Mesenchymal stem cell (in vitro differentiated cells and primary cell): ENCODE results near the gene GET3. TPM values are rescaled to one million over a fixed set of nuclear protein-coding genes. Genes with fewer than 3 reads are reported as not detected.
A peak's percentile ranks its signal among the peaks of the same experiment; 100 is the strongest.

Source experiments
- DNase-seq: peaks from one replicate; pipeline ENCODE4 v3.0.0-alpha.2; 2013
- H2AFZ ChIP-seq: one replicate; pipeline ENCODE4 v1.6.1; 2013; ENCODE audit warnings: low read depth, mild to moderate bottlenecking, control low read depth, inconsistent platforms, low read length, moderate library complexity
- H2AK5ac ChIP-seq: 2 replicates; pipeline ENCODE4 v1.6.1; 2013; ENCODE audit warnings: low read length, moderate library complexity, mild to moderate bottlenecking, inconsistent platforms; ENCODE audit not compliant: severe bottlenecking
- H2BK120ac ChIP-seq: one replicate; pipeline ENCODE4 v1.6.1; 2013; ENCODE audit warnings: low read depth, mild to moderate bottlenecking, inconsistent platforms, low read length, moderate library complexity
- H2BK12ac ChIP-seq, 2 experiments: one replicate each; pipeline ENCODE4 v1.6.1; 2013; ENCODE audit warnings: inconsistent platforms in 2 of 2, low read length in 2 of 2, mild to moderate bottlenecking in 2 of 2, moderate library complexity in 2 of 2, control low read depth in 1 of 2
- H2BK15ac ChIP-seq: one replicate; pipeline ENCODE4 v1.6.1; 2013; ENCODE audit warnings: mild to moderate bottlenecking, low read depth, inconsistent platforms; ENCODE audit not compliant: poor library complexity, severe bottlenecking
- H2BK5ac ChIP-seq: 2 replicates; pipeline ENCODE4 v1.6.1; 2013; ENCODE audit warnings: low read depth, mild to moderate bottlenecking, low read length, control low read depth, inconsistent platforms; ENCODE audit not compliant: poor library complexity, severe bottlenecking
- H3K14ac ChIP-seq, 2 experiments: one replicate each; pipeline ENCODE4 v1.6.1; 2013; ENCODE audit warnings: inconsistent platforms in 2 of 2, low read length in 2 of 2, control low read depth in 1 of 2, mild to moderate bottlenecking in 1 of 2, moderate library complexity in 1 of 2
- H3K18ac ChIP-seq, 2 experiments: one replicate each; pipeline ENCODE4 v1.6.1; 2013; ENCODE audit warnings: inconsistent platforms in 2 of 2, low read length in 2 of 2, control low read depth in 1 of 2, low read depth in 1 of 2, mild to moderate bottlenecking in 1 of 2
- H3K23ac ChIP-seq, 2 experiments: one replicate each; pipeline ENCODE4 v1.6.1; 2013; ENCODE audit warnings: inconsistent platforms in 2 of 2, low read length in 2 of 2, mild to moderate bottlenecking in 2 of 2, moderate library complexity in 2 of 2, control low read depth in 1 of 2
- H3K27ac ChIP-seq: 2 replicates; pipeline ENCODE4 v1.5.1; 2013; ENCODE audit warnings: mild to moderate bottlenecking, moderate library complexity, low read length, control low read depth, inconsistent platforms; ENCODE audit not compliant: poor library complexity, severe bottlenecking
- H3K27me3 ChIP-seq, 2 experiments: 2 replicates each; pipeline versions ENCODE4 v1.6.1 to v1.7.0; 2013; ENCODE audit warnings: low read length in 2 of 2, mild to moderate bottlenecking in 2 of 2, moderate library complexity in 2 of 2, control low read depth in 1 of 2, inconsistent platforms in 1 of 2; ENCODE audit not compliant: control insufficient read depth in 1 of 2, insufficient read depth in 1 of 2
- H3K36me3 ChIP-seq, 2 experiments: 2 replicates each; pipeline versions ENCODE4 v1.6.1 to v1.7.0; 2013; ENCODE audit warnings: low read length in 2 of 2, control low read depth in 1 of 2, inconsistent platforms in 1 of 2, low read depth in 1 of 2, mild to moderate bottlenecking in 1 of 2; ENCODE audit not compliant: insufficient read depth in 2 of 2, control insufficient read depth in 1 of 2
- H3K4ac ChIP-seq, 2 experiments: one replicate each; pipeline ENCODE4 v1.6.1; 2013; ENCODE audit warnings: inconsistent platforms in 2 of 2, low read length in 2 of 2, mild to moderate bottlenecking in 2 of 2, moderate library complexity in 2 of 2, control low read depth in 1 of 2, low read depth in 1 of 2
- H3K4me1 ChIP-seq: 2 replicates; pipeline ENCODE4 v1.6.1; 2013; ENCODE audit warnings: low read depth, low read length, control low read depth; ENCODE audit not compliant: control insufficient read depth, insufficient read depth
- H3K4me2 ChIP-seq: 2 replicates; pipeline ENCODE4 v1.6.1; 2013; ENCODE audit warnings: low read length, mild to moderate bottlenecking, inconsistent platforms; ENCODE audit not compliant: poor library complexity, severe bottlenecking
- H3K4me3 ChIP-seq, 2 experiments: 2 replicates each; pipeline versions ENCODE4 v1.5.1 to v1.7.0; 2013; ENCODE audit warnings: low read length in 2 of 2, mild to moderate bottlenecking in 2 of 2, control low read depth in 1 of 2, low read depth in 1 of 2; ENCODE audit not compliant: insufficient read depth in 1 of 2
- H3K79me1 ChIP-seq: replicated peaks from 2 replicates; pipeline ENCODE4 v1.6.1; 2013; ENCODE audit warnings: mild to moderate bottlenecking, control low read depth, low read length, inconsistent platforms; ENCODE audit not compliant: poor library complexity, severe bottlenecking
- H3K9ac ChIP-seq: 2 replicates; pipeline ENCODE4 v1.7.0; 2013; ENCODE audit warnings: mild to moderate bottlenecking, low read length, moderate library complexity
- H3K9me3 ChIP-seq: 2 replicates; pipeline ENCODE4 v1.7.0; 2013; ENCODE audit warnings: mild to moderate bottlenecking, low read length; ENCODE audit not compliant: control insufficient read depth
- H4K8ac ChIP-seq: one replicate; pipeline ENCODE4 v1.6.1; 2013; ENCODE audit warnings: inconsistent platforms, mild to moderate bottlenecking, low read length, moderate library complexity
- H4K91ac ChIP-seq: one replicate; pipeline ENCODE4 v1.6.1; 2013; ENCODE audit warnings: mild to moderate bottlenecking, low read length, inconsistent platforms
- WGBS: methylation state at CpG from one replicate; pipeline ENCODE4 v1.1.7; 2013; ENCODE audit warnings: mixed read lengths; 5-methylcytosine and 5-hydroxymethylcytosine counted together
- polyA plus RNA-seq, 2 experiments: library from polyadenylated mRNA; stranded (reverse); fragments of 200-250 nt; gene quantifications; one replicate each; pipeline ENCODE4 v1.2.3, GENCODE V29; 2013

GET3 gene
- 59.3 TPM for polyA plus RNA-seq (2013, experiment 1 of 2)
- polyA plus RNA-seq (2013, experiment 2 of 2): 58.3 TPM

DNA sequence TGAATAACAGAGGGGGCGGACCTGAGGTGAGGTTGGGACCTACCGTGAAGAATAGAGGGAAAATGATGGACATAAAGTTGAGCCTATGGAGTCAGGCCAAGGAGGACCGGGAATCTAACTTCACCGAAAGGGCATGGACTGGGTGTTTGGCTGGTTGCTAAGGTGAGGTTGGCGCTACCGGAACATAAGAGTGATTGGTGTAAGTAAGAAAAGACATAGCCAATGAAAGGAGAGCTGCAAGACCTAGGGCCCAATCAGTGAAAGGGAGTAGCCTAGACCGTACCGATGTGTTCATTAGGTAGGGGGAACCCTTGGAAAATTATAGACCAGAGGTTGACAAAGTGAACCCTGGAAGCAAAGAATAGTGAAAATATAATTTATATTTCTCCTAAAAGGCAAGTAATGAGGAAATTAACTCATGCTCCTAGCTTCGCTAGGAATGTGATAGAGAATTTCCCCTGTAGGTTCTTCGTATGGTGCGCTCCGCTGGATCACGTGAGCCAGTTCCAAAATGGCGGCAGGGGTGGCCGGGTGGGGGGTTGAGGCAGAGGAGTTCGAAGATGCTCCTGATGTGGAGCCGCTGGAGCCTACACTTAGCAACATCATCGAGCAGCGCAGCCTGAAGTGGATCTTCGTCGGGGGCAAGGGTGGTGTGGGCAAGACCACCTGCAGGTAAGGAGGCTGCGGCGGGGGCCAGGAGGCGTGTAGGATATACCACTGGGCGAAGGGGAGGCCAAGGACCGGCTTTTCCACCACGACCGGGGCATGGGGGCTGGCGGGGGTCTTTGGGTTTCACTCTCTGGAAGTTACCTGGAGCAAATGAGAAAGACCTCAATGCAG lies at the start of gene GET3:
TSS of gene GET3 (plus strand) at position 503 of the 840 bp plus-strand sequence. CDS start at position 512, 9 bp downstream.
- Histone ChIP-seq H3K9ac (peak within 1 kb of the TSS; percentile 93), H3K4ac (peak within 1 kb of the TSS; percentile 39 to 54), H2BK12ac (no peak within 1 kb of the TSS), H3K36me3 (peaks cover 24 to 26% of the 10 kb centered on the region in 2 experiments), H4K91ac (peak within 1 kb of the TSS; percentile 30), H4K8ac (peak within 1 kb of the TSS; percentile 90), H2BK15ac (peak within 1 kb of the TSS; percentile 55), H3K4me2 (peak within 1 kb of the TSS; percentile 85), H3K27me3 (no peaks in the 10 kb centered on the region), H3K4me1 (peaks cover 17% of the 10 kb centered on the region), H2BK5ac (peak within 1 kb of the TSS; percentile 77), H2AK5ac (no peak within 1 kb of the TSS), H3K23ac (peak within 1 kb of the TSS in 1 of 2 experiments; percentile 95), H3K4me3 (peak within 1 kb of the TSS; percentile 86 to 97), H3K27ac (peak within 1 kb of the TSS; percentile 73), H3K18ac (peak within 1 kb of the TSS; percentile 59 to 81), H2AFZ (peak within 1 kb of the TSS; percentile 90), H3K9me3 (no peaks in the 10 kb centered on the region), H3K14ac (no peak within 1 kb of the TSS), H2BK120ac (no peak within 1 kb of the TSS), H3K79me1 (peaks cover 16% of the 10 kb centered on the region)
- WGBS: under 1% methylated on average over 29 of the region's 29 CpGs
- peak; percentile 100 for DNase-seq

DNA sequence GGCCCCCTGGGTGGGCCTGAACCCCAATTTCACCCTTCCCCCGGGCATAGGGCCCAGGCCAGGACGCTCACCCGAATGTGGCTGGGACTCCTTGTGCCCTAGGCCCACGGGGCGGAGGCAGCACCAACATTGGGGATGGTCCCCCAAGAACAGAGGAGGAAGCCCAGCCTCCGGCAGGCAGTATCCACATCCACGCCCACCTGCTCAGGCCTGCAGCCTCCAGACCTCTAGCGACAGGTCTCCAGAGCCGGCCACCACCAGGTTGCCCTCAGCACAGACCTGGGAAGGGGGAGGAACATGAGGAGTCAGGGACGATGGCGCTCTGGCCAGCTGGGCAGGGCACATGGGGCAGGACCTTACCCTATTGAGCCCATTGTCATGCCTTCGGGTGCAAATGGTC lies 48.3 kb upstream of the GET3 start:
- H2AK5ac ChIP-seq: no peak overlapping the region
- no peak overlapping the region for H4K91ac ChIP-seq
- no peaks in the 10 kb centered on the region for H3K9me3 ChIP-seq
- H3K23ac ChIP-seq: no peak overlapping the region
- no peak overlapping the region for H3K4me2 ChIP-seq
- peaks cover 32 to 41% of the 10 kb centered on the region in 2 experiments for H3K36me3 ChIP-seq
- H3K4me1 ChIP-seq: no peaks in the 10 kb centered on the region
- H3K27ac ChIP-seq: no peak overlapping the region
- no peak overlapping the region for H4K8ac ChIP-seq
- 90% methylated on average over 12 of the region's 12 CpGs for WGBS
- no peak overlapping the region for H3K14ac ChIP-seq
- no peak overlapping the region for H3K4ac ChIP-seq
- peaks cover 9% of the 10 kb centered on the region for H3K79me1 ChIP-seq
- H3K9ac ChIP-seq: no peak overlapping the region
- no peak overlapping the region for H2BK120ac ChIP-seq
- no peak overlapping the region for H3K18ac ChIP-seq
- no peak overlapping the region for H2BK12ac ChIP-seq
- no peak for DNase-seq
- no peak overlapping the region for H3K4me3 ChIP-seq
- H3K27me3 ChIP-seq: no peaks in the 10 kb centered on the region
- no peak overlapping the region for H2BK5ac ChIP-seq
- no peak overlapping the region for H2AFZ ChIP-seq
- no peak overlapping the region for H2BK15ac ChIP-seq

DNA sequence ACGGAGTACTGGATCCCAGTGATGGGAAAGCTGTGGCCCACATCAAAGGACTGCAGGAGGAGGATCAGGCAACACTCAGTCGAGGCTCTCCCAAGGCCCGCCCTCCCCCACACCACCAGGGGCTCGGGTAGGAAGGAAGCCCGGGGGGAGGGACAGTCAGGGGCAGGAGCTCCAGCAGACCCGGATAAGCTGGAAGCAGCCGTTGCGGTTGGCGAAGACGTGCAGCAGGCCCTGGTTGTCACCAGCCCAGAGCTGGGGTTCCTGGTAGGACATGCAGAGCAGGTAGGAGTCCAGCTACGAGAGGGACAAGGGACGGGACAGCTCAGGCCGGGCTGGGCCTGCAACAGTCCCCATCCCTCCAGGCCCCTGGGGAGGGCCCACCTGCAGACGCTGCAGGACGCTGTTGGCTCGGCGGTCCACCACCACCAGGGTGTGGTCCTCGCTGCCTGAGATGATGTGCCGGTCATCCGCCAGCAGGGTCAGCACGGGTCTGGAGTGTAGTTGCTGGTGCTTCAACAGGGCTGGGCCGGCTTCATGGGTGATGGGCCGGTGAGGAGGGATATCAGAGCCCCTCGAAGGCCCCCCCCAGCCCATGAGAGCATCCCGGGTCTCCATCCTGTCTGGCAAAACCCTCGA lies 47.6 kb upstream of the GET3 start:
- H3K23ac ChIP-seq: no peak overlapping the region
- H3K27ac ChIP-seq: no peak overlapping the region
- 87% methylated on average over 24 of the region's 26 CpGs for WGBS
- peak overlapping the region; percentile 19 for H4K8ac ChIP-seq
- no peak overlapping the region for H2AFZ ChIP-seq
- no peaks in the 10 kb centered on the region for H3K9me3 ChIP-seq
- H3K4ac ChIP-seq: no peak overlapping the region
- peaks cover 35 to 44% of the 10 kb centered on the region in 2 experiments for H3K36me3 ChIP-seq
- no peak overlapping the region for H3K9ac ChIP-seq
- no peak overlapping the region for H2BK120ac ChIP-seq
- no peak overlapping the region for H2AK5ac ChIP-seq
- no peak for DNase-seq
- no peak overlapping the region for H2BK12ac ChIP-seq
- peaks cover 2% of the 10 kb centered on the region for H3K4me1 ChIP-seq
- no peak overlapping the region for H2BK5ac ChIP-seq
- H3K79me1 ChIP-seq: peaks cover 12% of the 10 kb centered on the region
- H3K4me2 ChIP-seq: no peak overlapping the region
- H4K91ac ChIP-seq: no peak overlapping the region
- H3K18ac ChIP-seq: no peak overlapping the region
- no peak overlapping the region for H2BK15ac ChIP-seq
- no peak overlapping the region for H3K4me3 ChIP-seq
- no peak overlapping the region for H3K14ac ChIP-seq
- no peaks in the 10 kb centered on the region for H3K27me3 ChIP-seq

DNA sequence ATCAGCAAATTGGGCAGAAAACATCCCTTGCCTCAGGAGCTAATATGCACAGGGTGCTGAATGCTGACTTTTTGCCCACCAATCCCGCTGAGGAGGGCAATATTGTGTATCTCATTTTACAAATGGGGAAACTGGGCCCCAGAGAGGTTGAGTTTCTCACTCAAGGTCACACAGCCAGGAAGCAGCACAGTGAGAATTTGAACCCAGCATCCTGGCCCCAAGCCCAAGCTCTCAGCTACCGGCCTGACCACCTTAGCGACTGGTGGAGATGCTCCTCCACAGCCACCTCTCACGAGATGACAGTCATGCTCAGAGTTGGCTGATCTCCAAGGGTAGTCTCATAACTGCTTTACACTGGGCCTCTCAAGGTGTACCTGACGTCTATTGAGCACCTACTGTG lies 44.3 kb upstream of the GET3 start:
- no peak overlapping the region for H3K9ac ChIP-seq
- H2AFZ ChIP-seq: no peak overlapping the region
- no peak overlapping the region for H2BK5ac ChIP-seq
- H3K4me3 ChIP-seq: no peak overlapping the region
- H3K4me2 ChIP-seq: no peak overlapping the region
- H3K9me3 ChIP-seq: no peaks in the 10 kb centered on the region
- no peak overlapping the region for H2BK12ac ChIP-seq
- H4K91ac ChIP-seq: no peak overlapping the region
- H3K27ac ChIP-seq: no peak overlapping the region
- no peak overlapping the region for H2BK120ac ChIP-seq
- H4K8ac ChIP-seq: no peak overlapping the region
- H3K27me3 ChIP-seq: no peaks in the 10 kb centered on the region
- H3K18ac ChIP-seq: no peak overlapping the region
- H3K4me1 ChIP-seq: peaks cover 17% of the 10 kb centered on the region
- H3K4ac ChIP-seq: no peak overlapping the region
- H2BK15ac ChIP-seq: no peak overlapping the region
- no peak overlapping the region for H3K14ac ChIP-seq
- no peak overlapping the region for H3K23ac ChIP-seq
- H3K79me1 ChIP-seq: peaks cover 26% of the 10 kb centered on the region
- DNase-seq: no peak
- H3K36me3 ChIP-seq: peaks cover 34 to 45% of the 10 kb centered on the region in 2 experiments
- no peak overlapping the region for H2AK5ac ChIP-seq
- 88% methylated on average over 5 of the region's 5 CpGs for WGBS
